GM12872 (cell line): Measurements from ENCODE around the gene ARFIP2.

Source experiments
- CTCF ChIP-seq: IDR thresholded peaks from 3 replicates; pipeline ENCODE4 v1.5.1; 2011; ENCODE audit warnings: low read depth, mild to moderate bottlenecking, low read length, moderate library complexity; ENCODE audit not compliant: insufficient read depth

Gene ARFIP2

GRCh38 chr11:6453152-6453551, 28.0 kb downstream of the ARFIP2 start:
- no peak for TF ChIP-seq CTCF

GRCh38 chr11:6452219-6452618, 28.9 kb downstream of the ARFIP2 start:
- no peak for TF ChIP-seq CTCF

- no peak for TF ChIP-seq CTCF
Observed at GRCh38 chr11:6448574-6448973, 32.6 kb downstream of the ARFIP2 start.

GRCh38 chr11:6443269-6444003, 37.7 kb downstream of the ARFIP2 start:
- peak; percentile 93 for TF ChIP-seq CTCF

GRCh38 chr11:6442441-6442840, 38.7 kb downstream of the ARFIP2 start:
- no peak for TF ChIP-seq CTCF

GRCh38 chr11:6440906-6441358, 40.2 kb downstream of the ARFIP2 start, which contains the start of gene HPX:
Gene HPX, minus strand, starts transcription at chr11:6440987. Its CDS starts 24 bp downstream, at chr11:6440963.
- no peak for TF ChIP-seq CTCF

GRCh38 chr11:6438979-6439571, 42.1 kb downstream of the ARFIP2 start:
- peak; percentile 72 for TF ChIP-seq CTCF
